Suprapubic skin (tissue), 4 donors: ENCODE measurements around the gene SLC44A1.

ENCODE experiments used
- EP300 ChIP-seq: sonication (generic); formaldehyde crosslinking; IDR thresholded peaks from one replicate; pipeline ENCODE4 v1.6.1; 2017; ENCODE audit warnings: antibody characterized with exemption
- POLR2A ChIP-seq, 2 donors: fragments of 450-650 bp; IDR thresholded peaks; one replicate each; pipeline ENCODE4 v1.6.1; 2017; ENCODE audit warnings: antibody characterized with exemption in 2 of 2, mild to moderate bottlenecking in 2 of 2, moderate library complexity in 2 of 2
- POLR2AphosphoS5 ChIP-seq, 3 donors: sonication (generic); formaldehyde crosslinking; IDR thresholded peaks; one replicate each; pipeline ENCODE4 v1.6.1; 2017; ENCODE audit warnings: antibody characterized with exemption in 3 of 3
- TF ChIP-seq, protein P1 (sequence below), 2 donors: fragments of 200-600 bp in 1 of 2; fragments of 450-650 bp in 1 of 2; sonication (generic) in 1 of 2; IDR thresholded peaks; one replicate each; pipeline ENCODE4 v1.5.1; 2016 to 2019; ENCODE audit warnings: antibody characterized with exemption in 2 of 2, mild to moderate bottlenecking in 1 of 2, moderate library complexity in 1 of 2

GRCh38 chr9:105399117-105399516 lies 154.7 kb downstream of the SLC44A1 start:
- TF ChIP-seq, protein P1, sequence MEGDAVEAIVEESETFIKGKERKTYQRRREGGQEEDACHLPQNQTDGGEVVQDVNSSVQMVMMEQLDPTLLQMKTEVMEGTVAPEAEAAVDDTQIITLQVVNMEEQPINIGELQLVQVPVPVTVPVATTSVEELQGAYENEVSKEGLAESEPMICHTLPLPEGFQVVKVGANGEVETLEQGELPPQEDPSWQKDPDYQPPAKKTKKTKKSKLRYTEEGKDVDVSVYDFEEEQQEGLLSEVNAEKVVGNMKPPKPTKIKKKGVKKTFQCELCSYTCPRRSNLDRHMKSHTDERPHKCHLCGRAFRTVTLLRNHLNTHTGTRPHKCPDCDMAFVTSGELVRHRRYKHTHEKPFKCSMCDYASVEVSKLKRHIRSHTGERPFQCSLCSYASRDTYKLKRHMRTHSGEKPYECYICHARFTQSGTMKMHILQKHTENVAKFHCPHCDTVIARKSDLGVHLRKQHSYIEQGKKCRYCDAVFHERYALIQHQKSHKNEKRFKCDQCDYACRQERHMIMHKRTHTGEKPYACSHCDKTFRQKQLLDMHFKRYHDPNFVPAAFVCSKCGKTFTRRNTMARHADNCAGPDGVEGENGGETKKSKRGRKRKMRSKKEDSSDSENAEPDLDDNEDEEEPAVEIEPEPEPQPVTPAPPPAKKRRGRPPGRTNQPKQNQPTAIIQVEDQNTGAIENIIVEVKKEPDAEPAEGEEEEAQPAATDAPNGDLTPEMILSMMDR (IDR thresholded peaks at IDR 0.05) = no peak
- TF ChIP-seq POLR2A (IDR thresholded peaks at IDR 0.05) = no peak
- no peak for TF ChIP-seq EP300
- TF ChIP-seq POLR2AphosphoS5 (IDR thresholded peaks at IDR 0.05) = no peak
